Stomach (tissue), 9 donors: Measurements from ENCODE around the gene PRKD1. TPM values are rescaled to one million over a fixed set of nuclear protein-coding genes. Genes with fewer than 3 reads are reported as not detected.
"Not testable (repeated sequence)": the region's sequence is repeated elsewhere in the genome, so short reads cannot be mapped to it uniquely, and the experiment has no call there.

Source experiments
- DNase-seq, 2 donors: peaks; one replicate each; pipeline versions ENCODE4 v3.0.0 to v3.0.0-alpha.2; 2013 to 2019
- H3K27ac ChIP-seq, 5 donors: fragments of 200-600 bp in 4 of 5; sonication (generic) in 4 of 5; one replicate each; pipeline ENCODE4 v1.5.1; 2013 to 2019; ENCODE audit warnings: mild to moderate bottlenecking in 1 of 5, moderate library complexity in 1 of 5
- H3K27me3 ChIP-seq, 3 donors: fragments of 200-600 bp; sonication (generic); one replicate each; pipeline ENCODE4 v1.5.1; 2017 to 2019; ENCODE audit warnings: mixed run types in 1 of 3
- H3K36me3 ChIP-seq, 4 donors: fragments of 200-600 bp; sonication (generic); 1 replicate in 3 of 4; 2 replicates in 1 of 4; pipeline ENCODE4 v1.5.1; 2016 to 2019
- H3K4me1 ChIP-seq, 4 donors: fragments of 200-600 bp; sonication (generic); one replicate each; pipeline ENCODE4 v1.5.1; 2016 to 2019
- H3K4me3 ChIP-seq, 4 donors: fragments of 200-600 bp; sonication (generic) in 3 of 4; one replicate each; pipeline ENCODE4 v1.5.1; 2016 to 2019; ENCODE audit warnings: mild to moderate bottlenecking in 1 of 4
- H3K9me3 ChIP-seq, 4 donors: fragments of 200-600 bp; sonication (generic); one replicate each; pipeline ENCODE4 v1.5.1; 2016 to 2019
- EP300 ChIP-seq: sonication (generic); formaldehyde crosslinking; IDR thresholded peaks from one replicate; pipeline ENCODE4 v1.6.1; 2017; ENCODE audit warnings: antibody characterized with exemption
- POLR2A ChIP-seq, 4 donors: fragments of 450-650 bp; IDR thresholded peaks; one replicate each; pipeline ENCODE4 v1.6.1; 2016; ENCODE audit warnings: antibody characterized with exemption in 4 of 4, control low read depth in 2 of 4, mild to moderate bottlenecking in 1 of 4, moderate library complexity in 1 of 4
- POLR2AphosphoS5 ChIP-seq, 3 donors: sonication (generic); formaldehyde crosslinking; IDR thresholded peaks; one replicate each; pipeline ENCODE4 v1.6.1; 2016; ENCODE audit warnings: antibody characterized with exemption in 3 of 3
- WGBS, 5 donors: extraction: QIAGEN DNeasy Blood & Tissue Kit in 3 of 5; methylation state at CpG; one replicate each; pipeline versions ENCODE4 v1.1.5 to v1.1.7; 2013 to 2018; 5-methylcytosine and 5-hydroxymethylcytosine counted together
- intact Hi-C: fragments of 100-400 bp; cut with DNase I; formaldehyde crosslinking; loops from one replicate; pipeline ENCODE4 v1.15.1; 2023; ENCODE audit warnings: low total_unique reads
- polyA plus RNA-seq, 3 donors: library from polyadenylated mRNA; stranded (reverse); fragments of 200-250 nt; gene quantifications; one replicate each; pipeline ENCODE4 v1.2.3, GENCODE V29; 2013
- total RNA-seq, 5 donors: library from RNA; depleted of rRNA; stranded (reverse); fragments of >200 nt; gene quantifications; one replicate each; pipeline versions ENCODE4 v1.1.0 to v1.2.3, GENCODE V29; 2014 to 2016
- TF ChIP-seq, protein P1 (sequence below), 7 experiments: fragments of 450-650 bp in 4 of 7; fragments of 200-600 bp in 3 of 7; sonication (generic) in 3 of 7; IDR thresholded peaks; one replicate each; pipeline ENCODE4 v1.5.1; 2016 to 2019; ENCODE audit warnings: antibody characterized with exemption in 7 of 7, control low read depth in 2 of 7, mild to moderate bottlenecking in 1 of 7
- donor health status: healthy with polysubstance abuse.
- donor health status: Bipolar disorder and iron deficiency.
- donor health status: healthy.

Gene PRKD1
- total and polyA plus RNA-seq, 8 donors, result 1.6 to 26.6 (median 4.9) TPM

GRCh38 chr14:29847056-29847380 lies 80.6 kb downstream of the PRKD1 start:
- no peaks in the 10 kb centered on the region for H3K27me3 ChIP-seq
- H3K27ac ChIP-seq, result no peak overlapping the region
- no peak for TF ChIP-seq POLR2AphosphoS5 (IDR thresholded peaks at IDR 0.05)
- TF ChIP-seq, protein P1, sequence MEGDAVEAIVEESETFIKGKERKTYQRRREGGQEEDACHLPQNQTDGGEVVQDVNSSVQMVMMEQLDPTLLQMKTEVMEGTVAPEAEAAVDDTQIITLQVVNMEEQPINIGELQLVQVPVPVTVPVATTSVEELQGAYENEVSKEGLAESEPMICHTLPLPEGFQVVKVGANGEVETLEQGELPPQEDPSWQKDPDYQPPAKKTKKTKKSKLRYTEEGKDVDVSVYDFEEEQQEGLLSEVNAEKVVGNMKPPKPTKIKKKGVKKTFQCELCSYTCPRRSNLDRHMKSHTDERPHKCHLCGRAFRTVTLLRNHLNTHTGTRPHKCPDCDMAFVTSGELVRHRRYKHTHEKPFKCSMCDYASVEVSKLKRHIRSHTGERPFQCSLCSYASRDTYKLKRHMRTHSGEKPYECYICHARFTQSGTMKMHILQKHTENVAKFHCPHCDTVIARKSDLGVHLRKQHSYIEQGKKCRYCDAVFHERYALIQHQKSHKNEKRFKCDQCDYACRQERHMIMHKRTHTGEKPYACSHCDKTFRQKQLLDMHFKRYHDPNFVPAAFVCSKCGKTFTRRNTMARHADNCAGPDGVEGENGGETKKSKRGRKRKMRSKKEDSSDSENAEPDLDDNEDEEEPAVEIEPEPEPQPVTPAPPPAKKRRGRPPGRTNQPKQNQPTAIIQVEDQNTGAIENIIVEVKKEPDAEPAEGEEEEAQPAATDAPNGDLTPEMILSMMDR (IDR thresholded peaks at IDR 0.05), result no peak
- TF ChIP-seq POLR2A (IDR thresholded peaks at IDR 0.05), result no peak
- TF ChIP-seq EP300, result no peak
- H3K36me3 ChIP-seq, result no peaks in the 10 kb centered on the region
- intact Hi-C loops, result no loop called here
- H3K4me3 ChIP-seq, result no peak overlapping the region
- peaks cover 0 to 11% (median 0%) of the 10 kb centered on the region in 4 donors for H3K4me1 ChIP-seq
- H3K9me3 ChIP-seq, result no peaks in the 10 kb centered on the region
- DNase-seq, result no peak

DNA sequence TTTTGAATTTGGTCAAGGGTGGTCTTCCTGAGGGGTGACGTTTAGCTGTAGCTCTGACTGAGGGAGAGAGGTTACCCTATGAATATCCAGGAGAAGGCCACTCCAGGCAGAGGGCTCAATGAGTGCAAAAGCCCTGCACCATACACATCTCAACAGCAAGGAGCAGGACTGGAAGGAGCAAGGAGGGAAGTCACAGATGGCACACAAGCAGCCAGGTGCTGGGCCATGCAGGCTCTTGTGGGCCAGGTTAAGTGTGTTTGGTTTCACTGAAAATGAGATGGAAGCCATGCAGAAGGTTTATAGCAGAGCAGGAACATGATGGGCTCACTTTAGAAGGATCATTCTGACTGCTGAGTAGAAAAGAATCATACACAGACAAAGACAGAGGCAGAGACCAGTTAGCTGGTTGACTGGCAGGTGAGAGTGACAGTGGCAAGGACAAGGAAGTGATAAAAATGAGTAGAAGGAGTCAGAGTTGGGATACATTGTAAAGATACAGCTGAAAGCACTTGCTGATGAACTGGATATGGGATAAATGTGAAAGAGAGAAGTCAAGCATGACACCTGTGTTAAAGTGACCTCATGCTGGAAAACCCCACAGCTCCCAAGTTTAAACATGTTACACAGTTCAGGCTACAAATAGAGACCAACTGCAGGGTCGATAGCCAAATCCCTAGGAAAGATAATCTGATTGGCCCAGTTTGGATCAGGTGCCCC lies 81.2 kb downstream of the PRKD1 start:
- WGBS, 5 donors, result 45 to 59% (median 56%) methylated on average over 2 of the region's 2 CpGs
- intact Hi-C loops, result no loop called here

GRCh38 chr14:29843981-29844380 lies 83.7 kb downstream of the PRKD1 start:
- 79 to 91% (median 85%) methylated on average over 1 of the region's 1 CpG for WGBS, 5 donors
- intact Hi-C loops, result no loop called here
- peaks cover 0 to 11% (median 0%) of the 10 kb centered on the region in 4 donors for H3K4me1 ChIP-seq
- TF ChIP-seq, protein P1 (IDR thresholded peaks at IDR 0.05), result no peak
- TF ChIP-seq POLR2A (IDR thresholded peaks at IDR 0.05), result no peak
- no peak for TF ChIP-seq EP300
- no peak for TF ChIP-seq POLR2AphosphoS5 (IDR thresholded peaks at IDR 0.05)
- H3K36me3 ChIP-seq, result peaks cover 0 to 10% (median 0%) of the 10 kb centered on the region in 4 donors
- no peaks in the 10 kb centered on the region for H3K27me3 ChIP-seq
- peaks cover 19 to 26% (median 23%) of the 10 kb centered on the region in 4 donors for H3K9me3 ChIP-seq
- no peak overlapping the region for H3K27ac ChIP-seq
- DNase-seq, result no peak
- H3K4me3 ChIP-seq, result no peak overlapping the region

More for the DNA sequence above, 81.2 kb downstream of the PRKD1 start:
- Histone ChIP-seq H3K27me3 (no peaks in the 10 kb centered on the region), H3K36me3 (no peaks in the 10 kb centered on the region), H3K27ac (no peak overlapping the region), H3K4me1 (peaks cover 0 to 11% (median 0%) of the 10 kb centered on the region in 4 donors), H3K4me3 (no peak overlapping the region), H3K9me3 (peaks cover 0 to under 1% (median 0%) of the 10 kb centered on the region in 4 donors)
- DNase-seq, result peak in 1 of 2 donors; percentile 8
- TF ChIP-seq EP300, result no peak
- no peak for TF ChIP-seq POLR2AphosphoS5 (IDR thresholded peaks at IDR 0.05)
- TF ChIP-seq, protein P1 (IDR thresholded peaks at IDR 0.05), result no peak
- TF ChIP-seq POLR2A (IDR thresholded peaks at IDR 0.05), result no peak

GRCh38 chr14:29842228-29842627 lies 85.4 kb downstream of the PRKD1 start:
- no peak for DNase-seq
- Histone ChIP-seq H3K9me3 (peaks cover 19 to 28% (median 24%) of the 10 kb centered on the region in 4 donors), H3K27ac (no peak overlapping the region), H3K36me3 (peaks cover 0 to 10% (median 0%) of the 10 kb centered on the region in 4 donors), H3K4me3 (no peak overlapping the region), H3K27me3 (no peaks in the 10 kb centered on the region), H3K4me1 (peaks cover 0 to 11% (median 0%) of the 10 kb centered on the region in 4 donors)
- no peak for TF ChIP-seq POLR2AphosphoS5 (IDR thresholded peaks at IDR 0.05)
- TF ChIP-seq, protein P1 (IDR thresholded peaks at IDR 0.05), result no peak
- no peak for TF ChIP-seq EP300
- TF ChIP-seq POLR2A (IDR thresholded peaks at IDR 0.05), result no peak
- WGBS, 5 donors, result 43 to 95% (median 84%) methylated on average over 1 of the region's 1 CpG
- intact Hi-C loops, result no loop called here

- H3K27ac ChIP-seq, H3K4me1 ChIP-seq, H3K27me3 ChIP-seq, DNase-seq, intact Hi-C loops, H3K4me3 ChIP-seq: not testable (repeated sequence)
- peaks cover 0 to 10% (median 0%) of the 10 kb centered on the region in 4 donors for H3K36me3 ChIP-seq
- 91 to 95% (median 93%) methylated on average over 6 of the region's 6 CpGs for WGBS, 5 donors
- peaks cover 19 to 28% (median 24%) of the 10 kb centered on the region in 4 donors for H3K9me3 ChIP-seq
Observed at GRCh38 chr14:29840369-29840892, 87.2 kb downstream of the PRKD1 start.

DNA sequence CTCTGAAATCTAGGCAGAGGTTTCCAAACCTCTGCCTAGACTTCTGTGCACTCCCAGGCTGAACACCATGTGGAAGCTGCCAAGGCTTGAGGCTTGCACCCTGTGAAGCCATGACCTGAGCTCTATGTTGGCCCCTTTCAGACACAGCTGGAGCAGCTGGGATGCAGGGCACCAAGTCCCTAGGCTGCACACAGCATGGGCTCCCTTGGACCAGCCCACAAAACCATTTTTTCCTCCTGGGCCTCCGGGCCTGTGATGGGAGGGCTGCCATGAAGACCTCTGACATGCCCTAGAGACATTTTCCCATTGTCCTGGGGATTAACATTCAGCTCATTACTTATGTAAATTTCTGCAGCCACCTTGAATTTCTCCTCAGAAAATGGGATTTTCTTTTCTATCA lies 88.0 kb downstream of the PRKD1 start:
- H3K4me1 ChIP-seq, H3K4me3 ChIP-seq, H3K27me3 ChIP-seq, intact Hi-C loops, H3K27ac ChIP-seq, DNase-seq: not testable (repeated sequence)
- 88 to 100% (median 97%) methylated on average over 1 of the region's 1 CpG for WGBS, 5 donors
- Histone ChIP-seq H3K9me3 (peaks cover 19 to 28% (median 24%) of the 10 kb centered on the region in 4 donors), H3K36me3 (peaks cover 0 to 10% (median 0%) of the 10 kb centered on the region in 4 donors)
